Measurements from ENCODE around the gene PDE4D.
"Not testable (repeated sequence)": the region's sequence is repeated elsewhere in the genome, so short reads cannot be mapped to it uniquely, and the experiment has no call there.

Gene PDE4D

GRCh38 chr5:58980890-58981289, 912.6 kb downstream of the PDE4D start:
- FAIRE-seq, result no peak

DNA sequence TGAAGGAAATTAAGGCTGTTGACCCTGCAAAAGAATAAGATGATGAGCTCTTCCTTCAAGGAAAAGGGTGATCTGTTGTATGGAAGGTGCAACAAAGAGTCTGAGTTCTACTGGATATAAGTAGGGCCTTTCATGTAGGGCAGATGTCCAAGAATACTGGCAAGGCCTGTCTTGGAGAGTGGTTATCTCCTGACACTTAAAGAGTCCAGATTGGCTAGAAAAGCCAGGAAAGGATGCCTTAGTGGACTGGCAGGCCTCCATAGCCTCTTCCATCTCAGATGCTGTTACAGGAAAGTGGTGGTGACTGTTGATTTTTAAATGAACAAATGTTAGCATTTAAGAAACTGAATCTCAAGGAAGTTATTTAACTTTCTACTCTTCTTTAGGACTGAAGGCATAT, 914.4 kb downstream of the PDE4D start:
- no peak for FAIRE-seq

- no peak for FAIRE-seq
Measured at GRCh38 chr5:58974601-58975000, 918.9 kb downstream of the PDE4D start.

- no peak for FAIRE-seq
Measured at GRCh38 chr5:58974083-58974482, 919.4 kb downstream of the PDE4D start.

GRCh38 chr5:58972301-58972700, 921.2 kb downstream of the PDE4D start:
- no peak for FAIRE-seq

GRCh38 chr5:58970766-58971165, 922.8 kb downstream of the PDE4D start:
- FAIRE-seq, result no peak

DNA sequence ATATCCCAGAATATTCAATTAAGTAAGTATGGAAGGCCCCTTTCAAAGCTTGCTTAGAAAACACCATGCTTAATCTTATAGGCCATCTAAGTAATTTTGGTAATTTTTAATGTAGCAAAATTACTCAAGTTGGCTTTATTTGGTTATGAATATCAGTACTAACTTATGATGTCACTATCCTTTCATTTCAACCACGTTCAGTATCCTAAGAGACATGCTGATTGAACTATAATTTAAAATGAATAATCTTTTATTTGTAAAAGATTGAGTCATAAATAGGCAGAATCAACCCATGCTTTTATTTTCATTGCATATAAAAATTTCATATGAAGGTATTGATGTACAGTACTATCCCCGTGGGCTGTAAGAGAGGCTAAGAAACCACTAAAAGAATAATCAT, 923.7 kb downstream of the PDE4D start:
- FAIRE-seq, result no peak

DNA sequence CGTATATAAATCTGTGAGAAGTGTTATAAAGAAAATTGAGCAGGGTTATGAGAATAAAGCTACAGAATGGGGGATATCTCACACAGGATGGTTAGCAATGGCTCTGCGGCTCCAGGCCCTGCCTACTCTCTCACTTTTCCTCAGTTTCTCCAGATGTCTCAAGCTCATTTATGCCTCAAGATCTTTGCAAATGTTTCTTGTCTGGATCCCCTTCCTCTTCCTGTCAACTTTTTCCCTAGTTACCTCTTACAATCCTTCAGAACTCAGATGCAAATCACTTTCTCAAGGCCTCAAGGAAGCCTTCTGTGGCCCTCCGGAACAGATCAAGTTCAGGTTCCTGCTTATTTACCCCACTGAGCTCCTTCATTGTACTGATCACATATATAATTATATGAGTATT, 924.3 kb downstream of the PDE4D start:
- FAIRE-seq, result no peak

GRCh38 chr5:58968350-58968749, 925.2 kb downstream of the PDE4D start:
- no peak for FAIRE-seq

DNA sequence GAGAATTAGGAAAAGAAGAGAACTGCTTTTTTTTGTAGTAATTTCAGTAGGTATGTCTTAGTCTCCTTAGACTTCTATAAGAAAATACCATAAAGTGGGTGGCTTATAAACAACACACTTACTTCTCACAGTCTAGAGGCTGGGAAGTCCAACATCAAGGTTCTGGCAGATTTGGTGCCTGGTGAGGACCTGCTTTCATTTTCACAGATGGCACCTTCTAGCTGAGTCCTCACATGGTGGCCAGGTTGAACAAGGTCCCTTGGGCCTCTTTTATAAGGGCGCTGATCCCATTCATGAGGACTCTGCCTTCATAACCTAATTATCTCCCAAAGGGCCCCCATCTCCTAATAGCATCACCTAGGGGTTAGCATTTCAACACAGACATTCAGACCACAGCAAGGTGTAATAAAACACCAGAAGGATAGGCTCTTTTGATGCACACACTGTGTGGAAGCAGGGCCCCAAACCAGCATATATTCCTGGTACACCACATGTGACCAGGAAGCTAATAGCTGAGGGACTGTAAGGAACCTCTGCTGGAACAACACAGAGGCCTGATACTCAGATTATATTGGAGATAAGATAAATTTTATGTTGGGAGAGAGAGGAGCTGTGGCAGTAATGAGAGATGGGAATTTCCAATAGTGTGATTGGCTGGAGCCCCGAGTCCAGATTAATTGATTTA, 925.8 kb downstream of the PDE4D start:
- FAIRE-seq, result no peak

- FAIRE-seq, result no peak
Measured at GRCh38 chr5:58965677-58966414, 927.7 kb downstream of the PDE4D start.

DNA sequence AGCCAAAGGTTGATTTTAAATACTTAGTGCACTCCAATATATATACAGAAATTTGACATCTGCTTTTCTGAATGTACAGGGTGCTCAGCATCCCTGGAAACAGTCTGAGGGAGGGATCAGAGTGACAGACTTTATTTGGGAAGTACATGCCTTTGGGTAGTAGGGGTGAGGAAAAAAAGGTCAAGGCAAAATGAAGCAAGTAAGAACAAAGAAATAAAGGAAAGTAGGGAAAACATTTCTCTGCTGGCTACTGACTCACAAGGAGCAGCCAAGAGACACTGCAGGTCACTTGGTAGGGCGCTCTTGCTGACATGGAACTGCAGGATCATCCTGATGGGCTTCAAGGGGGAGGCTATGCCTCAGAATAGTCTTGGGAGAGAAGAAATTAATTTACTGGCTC, 929.7 kb downstream of the PDE4D start:
- no peak for FAIRE-seq

- FAIRE-seq, result no peak
Measured at GRCh38 chr5:58963361-58963760, 930.2 kb downstream of the PDE4D start.

- FAIRE-seq, result no peak
Measured at GRCh38 chr5:58961631-58962280, 931.8 kb downstream of the PDE4D start.

GRCh38 chr5:58958701-58959100, 934.8 kb downstream of the PDE4D start:
- no peak for FAIRE-seq

DNA sequence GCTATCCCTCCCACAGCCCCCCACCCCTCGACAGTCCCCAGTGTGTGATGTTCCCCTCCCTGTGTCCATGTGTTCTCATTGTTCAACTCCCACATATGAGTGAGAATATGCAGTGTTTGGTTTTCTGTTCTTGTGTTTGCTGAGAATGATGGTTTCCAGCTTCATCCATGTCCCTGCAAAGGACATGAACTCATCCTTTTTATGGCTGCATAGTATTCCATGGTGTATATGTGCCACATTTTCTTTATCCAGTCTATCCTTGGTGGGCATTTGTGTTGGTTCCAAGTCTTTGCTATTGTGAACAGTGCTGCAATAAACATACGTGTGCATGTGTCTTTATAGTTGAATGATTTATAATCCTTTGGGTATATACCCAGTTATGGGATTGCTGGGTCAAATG, 940.3 kb downstream of the PDE4D start:
- not testable (repeated sequence) for FAIRE-seq

- no peak for FAIRE-seq
Measured at GRCh38 chr5:58950224-58950623, 943.3 kb downstream of the PDE4D start.

GRCh38 chr5:58946230-58946629, 947.3 kb downstream of the PDE4D start:
- no peak for FAIRE-seq

DNA sequence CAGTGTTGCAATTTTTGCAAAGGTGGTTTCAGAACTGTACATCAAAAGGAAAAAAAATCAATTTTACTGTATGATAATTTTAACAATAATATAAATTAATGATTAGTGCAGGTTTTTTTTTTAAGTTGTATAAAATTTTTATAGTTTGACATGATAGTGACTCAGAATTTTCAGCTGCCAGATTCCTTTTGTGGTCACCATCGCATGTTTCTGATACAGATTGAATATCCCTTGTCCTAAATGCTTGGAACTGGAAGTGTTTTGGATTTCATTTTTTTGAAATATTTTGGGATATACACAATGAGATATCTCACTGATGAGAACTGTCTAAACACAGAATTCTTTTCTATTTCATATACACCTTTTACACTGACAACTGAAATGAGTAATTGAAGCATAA, 949.3 kb downstream of the PDE4D start:
- no peak for FAIRE-seq

DNA sequence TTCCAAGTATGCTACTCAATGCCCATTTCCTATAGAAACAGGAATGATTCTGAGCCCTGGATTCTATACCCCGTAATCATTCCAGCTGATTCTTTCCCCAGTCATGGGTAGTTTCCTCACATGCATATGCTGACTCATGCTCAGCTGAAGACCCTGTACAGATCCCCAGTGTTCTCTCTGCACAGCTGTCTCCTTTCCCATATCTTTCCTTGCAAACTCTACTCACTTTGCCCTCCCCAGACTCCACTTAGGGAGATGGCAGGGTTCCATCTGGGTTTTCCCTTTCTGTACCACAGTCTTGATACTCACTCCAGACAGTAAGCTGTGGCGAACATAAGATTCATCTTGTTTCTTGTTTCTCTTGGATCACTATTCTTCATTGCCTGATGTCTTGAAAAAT, 953.1 kb downstream of the PDE4D start:
- FAIRE-seq, result no peak

- FAIRE-seq, result no peak
Measured at GRCh38 chr5:58939664-58940063, 953.9 kb downstream of the PDE4D start.

DNA sequence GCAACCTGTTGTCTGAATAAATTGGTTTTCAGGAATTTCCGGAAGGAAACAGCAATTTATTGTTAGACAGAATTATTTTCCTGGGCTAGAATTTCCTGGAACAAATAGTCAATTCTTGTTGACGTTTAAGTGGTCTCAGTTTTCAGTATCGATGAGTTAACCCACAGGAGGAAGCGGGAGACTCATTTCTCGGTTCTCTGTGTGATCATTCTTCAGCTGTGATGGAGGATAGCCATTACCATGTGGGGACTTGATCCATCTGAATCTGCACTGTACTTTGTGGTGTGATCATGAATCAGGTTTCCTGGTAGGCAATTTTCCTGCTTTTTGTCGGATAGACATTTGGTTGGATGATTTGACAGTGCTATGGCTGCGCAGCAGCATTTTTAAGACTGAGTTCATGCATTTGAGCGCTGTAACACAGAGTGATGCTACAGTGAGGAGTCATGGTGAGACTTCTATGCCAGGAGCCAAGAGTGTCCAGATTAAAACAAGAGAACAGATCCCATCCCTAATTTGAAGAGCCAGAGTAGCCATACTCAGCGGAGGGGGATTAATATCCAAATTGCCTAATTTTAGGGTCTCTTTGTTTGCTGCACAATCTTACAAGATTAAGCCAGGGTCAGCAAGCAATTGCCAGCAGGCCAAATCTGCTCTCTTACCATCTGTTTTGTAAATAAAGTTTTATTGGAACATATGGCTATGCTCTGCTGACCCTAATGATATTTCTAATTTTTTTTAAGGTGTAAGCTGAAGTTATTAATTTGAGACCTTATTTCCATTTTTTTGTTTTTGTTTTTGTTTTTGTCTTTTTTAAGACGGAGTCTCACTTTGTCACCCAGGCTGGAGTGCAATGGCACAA, 954.7 kb downstream of the PDE4D start:
- FAIRE-seq, result no peak

GRCh38 chr5:58937031-58937681, 956.4 kb downstream of the PDE4D start:
- FAIRE-seq, result no peak

Data from TTC549 (cell line).